Endothelial cell (in vitro differentiated cells): ENCODE data around the gene HSPA12A. TPM values are rescaled to one million over a fixed set of nuclear protein-coding genes. Genes with fewer than 3 reads are reported as not detected.

Experiments used
- DNase-seq: peaks from one replicate; pipeline ENCODE4 v3.0.0; 2021; ENCODE audit warnings: low spot score
- H3K27ac Mint-ChIP-seq: one replicate; pipeline ENCODE4 v1.8.0; 2021; ENCODE audit warnings: mixed read lengths, inconsistent platforms; ENCODE audit not compliant: unreplicated experiment
- H3K27me3 Mint-ChIP-seq: one replicate; pipeline ENCODE4 v1.8.0; 2021; ENCODE audit warnings: mild to moderate bottlenecking, moderate library complexity, mixed read lengths, inconsistent platforms; ENCODE audit not compliant: unreplicated experiment
- H3K36me3 Mint-ChIP-seq: one replicate; pipeline ENCODE4 v1.8.0; 2021; ENCODE audit warnings: mild to moderate bottlenecking, low read depth, mixed read lengths, inconsistent platforms; ENCODE audit not compliant: unreplicated experiment
- H3K4me1 Mint-ChIP-seq: one replicate; pipeline ENCODE4 v1.8.0; 2021; ENCODE audit warnings: mild to moderate bottlenecking, mixed read lengths, inconsistent platforms; ENCODE audit not compliant: unreplicated experiment
- H3K4me3 Mint-ChIP-seq: one replicate; pipeline ENCODE4 v1.8.0; 2021; ENCODE audit warnings: mild to moderate bottlenecking, mixed read lengths, inconsistent platforms; ENCODE audit not compliant: unreplicated experiment
- H3K9me3 Mint-ChIP-seq: one replicate; pipeline ENCODE4 v1.8.0; 2021; ENCODE audit warnings: mixed read lengths, inconsistent platforms; ENCODE audit not compliant: unreplicated experiment
- CTCF ChIP-seq: fragments of 200-600 bp; sonication (generic); IDR thresholded peaks from one replicate; pipeline ENCODE4 v1.5.0; 2021; ENCODE audit warnings: antibody characterized with exemption; ENCODE audit not compliant: unreplicated experiment
- total RNA-seq: library from RNA; stranded (reverse); fragmentation: NEBNext Ultra II Directional; extraction: Animal tissue kit (Norgen Biotek cat#: 25700); gene quantifications from one replicate; pipeline ENCODE4 v1.2.1, GENCODE V29; 2021; ENCODE audit not compliant: unreplicated experiment

Gene HSPA12A
- total RNA-seq, 1 donor from 2014 or later: 2.8 TPM

GRCh38 chr10:116785867-116786266 is 43.5 kb upstream of the HSPA12A start:
- TF ChIP-seq CTCF: no peak
- Mint-ChIP-seq H3K9me3 (no peaks in the 10 kb centered on the region), H3K4me1 (peaks cover 5% of the 10 kb centered on the region), H3K27me3 (peaks cover 3% of the 10 kb centered on the region), H3K4me3 (no peak overlapping the region), H3K27ac (no peak overlapping the region), H3K36me3 (no peaks in the 10 kb centered on the region)
- no peak for DNase-seq

- no peak overlapping the region for H3K27ac Mint-ChIP-seq
- H3K9me3 Mint-ChIP-seq: no peaks in the 10 kb centered on the region
- TF ChIP-seq CTCF: no peak
- peaks cover 3% of the 10 kb centered on the region for H3K27me3 Mint-ChIP-seq
- no peaks in the 10 kb centered on the region for H3K36me3 Mint-ChIP-seq
- H3K4me3 Mint-ChIP-seq: no peak overlapping the region
- H3K4me1 Mint-ChIP-seq: peaks cover 5% of the 10 kb centered on the region
- DNase-seq: no peak
Measured at GRCh38 chr10:116785282-116785681, 42.9 kb upstream of the HSPA12A start.

GRCh38 chr10:116784651-116785050 is 42.3 kb upstream of the HSPA12A start:
- H3K36me3 Mint-ChIP-seq: no peaks in the 10 kb centered on the region
- H3K9me3 Mint-ChIP-seq: no peaks in the 10 kb centered on the region
- DNase-seq: no peak
- no peak for TF ChIP-seq CTCF
- H3K27ac Mint-ChIP-seq: no peak overlapping the region
- peaks cover 5% of the 10 kb centered on the region for H3K4me1 Mint-ChIP-seq
- peaks cover 3% of the 10 kb centered on the region for H3K27me3 Mint-ChIP-seq
- no peak overlapping the region for H3K4me3 Mint-ChIP-seq

DNA sequence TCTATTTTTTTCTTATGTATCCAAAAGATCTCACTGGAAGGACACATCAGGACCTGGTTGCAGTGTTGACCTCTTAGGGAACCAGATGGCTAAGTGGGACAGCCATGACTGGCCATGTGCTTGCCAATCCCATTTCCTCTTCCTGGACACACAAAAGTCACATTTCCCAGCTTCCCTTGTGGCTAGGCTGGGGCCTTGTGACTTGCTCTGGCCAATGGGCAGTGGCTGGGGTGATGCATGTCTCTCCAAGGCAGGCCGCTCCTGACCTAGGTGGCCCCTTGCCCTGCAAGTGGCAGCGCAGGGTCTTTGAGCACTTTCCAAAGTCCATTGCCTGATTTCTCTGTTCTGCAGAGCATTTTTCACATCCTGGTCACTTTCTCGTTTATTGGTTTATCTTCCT is 41.7 kb upstream of the HSPA12A start:
- Mint-ChIP-seq H3K27me3 (peaks cover 3% of the 10 kb centered on the region), H3K4me1 (peaks cover 5% of the 10 kb centered on the region), H3K9me3 (no peaks in the 10 kb centered on the region), H3K27ac (no peak overlapping the region), H3K36me3 (no peaks in the 10 kb centered on the region), H3K4me3 (no peak overlapping the region)
- TF ChIP-seq CTCF: no peak
- DNase-seq: no peak

DNA sequence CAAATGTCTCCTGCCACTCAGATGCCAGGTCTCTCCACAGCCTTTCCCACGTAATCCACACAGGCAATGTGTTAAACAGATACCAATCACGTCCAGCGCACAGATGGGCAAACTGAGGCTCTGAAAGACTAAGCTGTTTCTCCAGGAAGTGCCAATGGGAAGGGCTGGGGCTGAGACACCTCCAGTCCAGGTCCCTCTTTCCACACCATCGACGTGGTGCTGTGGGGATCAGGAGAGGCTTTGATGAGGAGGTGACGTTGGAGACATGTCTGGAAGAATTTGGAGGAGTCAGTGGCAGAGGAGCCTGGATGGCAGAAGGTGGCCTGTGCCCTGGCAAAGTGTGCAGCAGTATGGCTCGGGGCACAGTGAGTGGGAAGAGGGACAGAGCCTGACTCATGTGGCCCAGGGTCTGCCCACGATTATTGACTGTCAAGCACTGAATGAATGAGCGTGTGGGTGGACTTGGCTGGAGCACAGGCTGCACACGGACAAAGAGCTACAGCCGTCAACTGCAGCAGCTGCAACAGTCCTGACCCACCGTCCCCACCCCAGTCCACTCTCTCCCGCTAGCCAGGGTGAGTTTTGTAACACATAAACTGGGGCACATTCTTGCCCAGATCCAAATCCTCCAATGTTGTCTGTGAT is 40.8 kb upstream of the HSPA12A start:
- no peak for TF ChIP-seq CTCF
- no peaks in the 10 kb centered on the region for H3K9me3 Mint-ChIP-seq
- H3K4me1 Mint-ChIP-seq: peaks cover 5% of the 10 kb centered on the region
- peaks cover 3% of the 10 kb centered on the region for H3K27me3 Mint-ChIP-seq
- no peak overlapping the region for H3K27ac Mint-ChIP-seq
- no peak overlapping the region for H3K4me3 Mint-ChIP-seq
- no peaks in the 10 kb centered on the region for H3K36me3 Mint-ChIP-seq
- DNase-seq: no peak
